ENCODE measurements around the gene GUCD1.

The GUCD1 gene

DNA sequence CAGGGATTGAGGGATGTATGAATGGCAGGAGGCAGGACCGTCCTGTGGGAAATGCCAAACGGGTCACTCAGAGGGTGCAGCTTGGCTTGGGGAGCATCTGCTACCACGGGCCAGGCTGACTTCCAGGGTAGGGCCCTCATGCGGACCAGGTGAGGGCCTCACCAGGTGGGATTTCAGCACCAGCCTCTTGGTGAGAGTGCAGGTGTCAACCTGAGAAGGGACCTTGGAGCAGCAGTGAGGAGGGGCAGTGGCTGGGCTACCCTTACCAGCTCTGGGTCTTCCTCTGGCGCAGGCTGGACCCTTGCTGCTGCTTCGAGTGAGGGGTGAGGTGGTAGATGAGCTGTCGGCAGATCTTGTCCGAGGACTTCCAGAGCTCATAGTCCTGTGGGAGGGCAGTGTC, 33.0 kb upstream of the GUCD1 start:
- ChIA-PET CTCF (no interaction called here), POLR2A (no interaction called here)

DNA sequence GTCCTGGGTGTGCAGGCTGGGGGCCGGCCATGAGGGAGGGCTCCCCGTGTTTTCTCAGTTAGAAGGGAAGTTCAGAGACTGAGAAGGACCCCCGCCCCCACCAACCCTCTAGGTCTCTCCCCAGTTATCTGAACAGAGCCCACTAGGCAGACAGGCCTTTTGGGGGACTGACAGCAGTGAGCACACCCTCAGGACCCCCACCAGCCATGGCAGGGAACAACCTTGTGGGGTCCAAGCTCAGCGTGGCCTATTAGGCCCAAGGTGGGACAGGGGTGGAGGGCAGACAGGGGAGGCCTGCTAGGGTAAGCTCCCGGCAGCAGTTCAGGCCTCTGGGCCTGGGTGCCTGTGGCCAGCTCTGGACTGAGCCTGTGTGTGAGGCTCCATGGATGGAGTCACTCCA, 32.3 kb upstream of the GUCD1 start:
- DNase-seq (ENCODE audit: low read depth, low spot score): no peak
- H3K4me3 ChIP-seq (ENCODE audit: low read depth, low read length): no peak overlapping the region
- CTCF ChIA-PET: no interaction called here
- POLR2A ChIA-PET: no interaction called here
- TF ChIP-seq, protein P1, sequence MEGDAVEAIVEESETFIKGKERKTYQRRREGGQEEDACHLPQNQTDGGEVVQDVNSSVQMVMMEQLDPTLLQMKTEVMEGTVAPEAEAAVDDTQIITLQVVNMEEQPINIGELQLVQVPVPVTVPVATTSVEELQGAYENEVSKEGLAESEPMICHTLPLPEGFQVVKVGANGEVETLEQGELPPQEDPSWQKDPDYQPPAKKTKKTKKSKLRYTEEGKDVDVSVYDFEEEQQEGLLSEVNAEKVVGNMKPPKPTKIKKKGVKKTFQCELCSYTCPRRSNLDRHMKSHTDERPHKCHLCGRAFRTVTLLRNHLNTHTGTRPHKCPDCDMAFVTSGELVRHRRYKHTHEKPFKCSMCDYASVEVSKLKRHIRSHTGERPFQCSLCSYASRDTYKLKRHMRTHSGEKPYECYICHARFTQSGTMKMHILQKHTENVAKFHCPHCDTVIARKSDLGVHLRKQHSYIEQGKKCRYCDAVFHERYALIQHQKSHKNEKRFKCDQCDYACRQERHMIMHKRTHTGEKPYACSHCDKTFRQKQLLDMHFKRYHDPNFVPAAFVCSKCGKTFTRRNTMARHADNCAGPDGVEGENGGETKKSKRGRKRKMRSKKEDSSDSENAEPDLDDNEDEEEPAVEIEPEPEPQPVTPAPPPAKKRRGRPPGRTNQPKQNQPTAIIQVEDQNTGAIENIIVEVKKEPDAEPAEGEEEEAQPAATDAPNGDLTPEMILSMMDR (IDR thresholded peaks at IDR 0.05; ENCODE audit: insufficient read depth, low read length, missing control alignments): no peak

More for the DNA sequence above, 33.0 kb upstream of the GUCD1 start:
- H3K4me3 ChIP-seq (ENCODE audit: low read depth, low read length): no peak overlapping the region
- TF ChIP-seq, protein P1 (IDR thresholded peaks at IDR 0.05; ENCODE audit: insufficient read depth, low read length, missing control alignments): no peak
- DNase-seq (ENCODE audit: low read depth, low spot score): no peak

DNA sequence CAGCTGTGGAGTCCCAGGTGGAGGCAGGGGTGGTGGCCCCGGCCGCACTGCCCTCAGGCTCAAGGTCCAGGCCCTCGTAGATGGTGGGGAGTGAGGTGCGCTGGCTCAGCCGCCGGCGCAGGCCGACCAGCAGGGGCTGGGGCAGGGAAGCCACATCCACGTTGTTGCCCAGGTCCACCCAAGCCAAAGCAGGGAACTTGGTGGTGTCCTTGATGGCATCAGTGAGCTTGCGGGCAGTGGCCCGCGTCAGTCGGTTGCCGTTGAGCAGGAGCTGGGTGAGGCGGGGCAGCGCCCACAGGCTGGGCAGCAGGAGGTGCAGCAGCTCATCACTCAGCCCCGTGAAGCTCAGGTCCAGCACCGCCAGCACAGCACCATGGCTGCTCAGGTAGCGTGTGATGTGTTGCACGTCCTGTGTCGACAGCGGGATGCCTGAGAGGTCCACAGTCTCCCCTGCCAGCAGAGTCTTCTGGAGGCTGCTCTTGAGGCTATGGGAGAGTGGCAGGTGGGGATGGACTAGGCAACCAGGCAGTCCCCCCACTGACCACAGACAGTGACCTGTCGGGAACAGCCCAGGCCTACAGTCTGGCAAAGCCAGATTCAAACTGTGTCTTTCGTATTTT, 31.1 kb upstream of the GUCD1 start:
- ChIA-PET CTCF (no interaction called here), POLR2A (no interaction called here)
- TF ChIP-seq, protein P1 (IDR thresholded peaks at IDR 0.05; ENCODE audit: insufficient read depth, low read length, missing control alignments): no peak
- no peak for DNase-seq (ENCODE audit: low read depth, low spot score)
- H3K4me3 ChIP-seq (ENCODE audit: low read depth, low read length): no peak overlapping the region

DNA sequence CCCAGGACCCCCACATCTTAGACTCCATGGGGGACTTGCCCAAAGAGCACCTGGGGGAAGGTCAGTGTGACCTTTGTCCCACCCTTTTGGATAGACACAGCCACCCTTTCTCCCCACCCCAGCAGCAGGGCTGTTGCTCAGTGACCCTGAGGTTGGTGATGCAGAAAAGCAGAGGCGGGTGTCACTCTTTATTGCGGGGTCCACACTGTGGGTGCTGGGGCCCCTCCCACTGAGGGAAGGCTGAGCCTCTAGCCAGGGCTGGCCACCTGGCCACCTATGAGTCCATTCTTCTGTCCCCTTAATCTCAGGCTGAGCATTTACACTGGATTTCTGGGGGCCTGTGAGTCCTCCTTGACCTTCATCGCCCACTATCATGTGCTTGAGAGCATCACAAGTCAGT, 30.5 kb upstream of the GUCD1 start:
- CTCF ChIA-PET: no interaction called here
- TF ChIP-seq, protein P1 (IDR thresholded peaks at IDR 0.05; ENCODE audit: insufficient read depth, low read length, missing control alignments): no peak
- no peak overlapping the region for H3K4me3 ChIP-seq (ENCODE audit: low read depth, low read length)
- POLR2A ChIA-PET: no interaction called here
- no peak for DNase-seq (ENCODE audit: low read depth, low spot score)

DNA sequence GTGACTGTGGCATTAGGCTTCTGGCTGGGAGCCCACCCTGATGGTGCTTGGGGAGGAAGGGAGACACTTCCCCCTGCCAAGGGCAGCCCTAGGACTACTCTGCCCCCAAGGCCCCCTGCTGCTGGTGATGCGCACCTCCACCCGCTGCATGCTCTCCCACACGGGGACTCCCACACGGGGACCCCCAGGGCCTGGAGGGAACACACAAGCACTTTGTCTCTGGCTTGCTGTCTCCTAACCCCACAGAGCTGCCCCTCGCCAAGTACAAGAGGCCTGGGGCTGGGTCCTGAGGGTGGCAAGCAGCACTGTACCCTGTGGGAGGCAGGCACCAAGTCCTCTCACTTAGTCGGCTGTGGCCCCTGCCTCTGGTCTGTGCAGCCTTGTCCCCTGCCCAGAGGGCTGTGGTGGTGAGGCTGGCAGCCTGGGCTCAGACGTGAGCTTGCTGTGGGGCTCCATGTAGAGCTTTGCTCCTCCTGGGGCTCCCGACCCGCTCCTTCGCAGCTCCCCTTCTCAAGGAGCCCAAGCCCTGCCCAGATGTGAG, 30.0 kb upstream of the GUCD1 start:
- ChIA-PET CTCF (no interaction called here), POLR2A (no interaction called here)
- TF ChIP-seq, protein P1 (IDR thresholded peaks at IDR 0.05; ENCODE audit: insufficient read depth, low read length, missing control alignments): no peak
- DNase-seq (ENCODE audit: low read depth, low spot score): no peak
- no peak overlapping the region for H3K4me3 ChIP-seq (ENCODE audit: low read depth, low read length)

DNA sequence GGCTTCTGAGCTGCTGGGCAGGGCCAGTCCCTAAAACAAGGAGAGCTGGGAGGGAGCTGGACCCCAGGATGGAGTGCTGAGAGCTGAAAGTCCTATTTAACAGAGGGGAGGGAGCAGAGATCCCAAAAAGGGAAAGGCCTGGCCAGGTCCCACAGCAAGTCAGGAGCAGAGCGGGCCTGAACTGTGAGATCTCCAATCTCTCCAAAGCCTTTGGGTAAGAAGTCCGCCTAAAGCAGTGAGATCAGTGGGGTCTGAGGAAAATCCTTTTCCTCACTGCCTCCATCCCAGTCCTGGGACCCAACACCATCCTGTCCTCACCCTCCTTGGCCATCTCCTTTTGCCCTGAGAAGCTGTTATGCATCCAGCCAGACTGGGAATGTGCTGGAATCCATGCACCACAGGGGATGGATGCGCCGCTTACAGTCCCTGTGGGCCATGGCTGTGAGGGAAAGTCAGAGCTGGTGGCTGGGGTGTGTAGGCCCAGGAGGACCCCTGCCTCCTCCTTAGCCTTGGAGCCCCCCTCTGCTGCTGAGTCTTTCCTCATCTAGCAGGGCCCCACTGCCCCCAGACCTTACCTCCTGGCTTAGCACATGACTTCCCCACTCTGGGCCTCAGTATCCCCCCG, 29.3 kb upstream of the GUCD1 start:
- TF ChIP-seq, protein P1 (IDR thresholded peaks at IDR 0.05; ENCODE audit: insufficient read depth, low read length, missing control alignments): no peak
- ChIA-PET POLR2A (no interaction called here), CTCF (no interaction called here)
- DNase-seq (ENCODE audit: low read depth, low spot score): no peak
- no peak overlapping the region for H3K4me3 ChIP-seq (ENCODE audit: low read depth, low read length)
